Measurements from ENCODE around the gene MATR3. TPM values are rescaled to one million over a fixed set of nuclear protein-coding genes. Genes with fewer than 3 reads are reported as not detected.
"Not testable (repeated sequence)": the region's sequence is repeated elsewhere in the genome, so short reads cannot be mapped to it uniquely, and the experiment has no call there.

Gene MATR3
- polyA plus RNA-seq, 6 donors from 2014 or later, result 370 to 439 (median 392) TPM

DNA sequence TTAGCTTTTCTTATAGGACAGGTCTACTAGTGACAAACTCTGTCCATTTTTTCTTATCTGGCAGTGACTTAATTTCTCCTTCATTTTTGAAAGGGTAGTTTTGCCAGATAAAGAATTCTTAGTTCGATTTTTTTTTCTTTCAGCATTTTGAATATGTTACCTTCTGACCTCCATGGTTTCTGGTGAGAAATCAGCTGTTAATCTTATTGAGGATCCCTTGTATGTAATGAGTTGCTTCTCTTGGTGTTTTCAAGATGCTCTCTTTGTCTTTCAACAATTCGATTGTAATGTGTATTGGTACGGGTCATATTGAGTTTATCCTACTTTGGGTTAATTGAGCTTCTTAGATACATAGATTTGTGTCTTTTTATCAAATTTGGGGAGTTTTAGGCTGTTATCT lies 60.6 kb downstream of the MATR3 start:
- Mint-ChIP-seq H3K27ac (peak overlapping the region in 1 of 6 donors; percentile 75), H3K27me3 (no peaks in the 10 kb centered on the region), H3K36me3 (peaks cover 6 to 9% of the 10 kb centered on the region in 2 donors), H3K4me1 (peaks cover 20 to 47% (median 38%) of the 10 kb centered on the region in 3 donors), H3K9me3 (peaks cover 0 to 7% (median 0%) of the 10 kb centered on the region in 7 donors), H3K4me3 (no peak overlapping the region)
- ATAC-seq (ENCODE audit: low read depth in 2 of 2) (no peak), DNase-seq (no peak)

DNA sequence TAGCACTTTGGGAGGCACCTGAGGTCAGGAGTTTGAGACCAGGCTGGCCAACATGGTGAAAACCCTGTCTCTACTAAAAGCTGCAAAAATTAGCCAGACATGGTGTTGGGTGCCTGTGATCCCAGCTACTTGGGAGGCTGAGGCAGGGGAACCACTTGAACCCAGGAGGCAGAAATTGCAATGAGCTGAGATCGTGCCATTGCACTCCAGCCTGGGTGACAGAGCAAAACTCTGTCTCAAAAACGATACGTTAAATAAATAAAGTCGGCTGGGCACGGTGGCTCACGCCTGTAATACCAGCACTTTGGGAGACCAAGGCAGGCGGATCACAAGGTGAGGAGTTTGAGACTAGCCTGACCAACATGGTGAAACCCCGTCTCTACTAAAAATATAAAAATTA lies 62.4 kb downstream of the MATR3 start:
- H3K36me3 Mint-ChIP-seq; H3K27ac Mint-ChIP-seq; H3K9me3 Mint-ChIP-seq; DNase-seq; H3K27me3 Mint-ChIP-seq; H3K4me3 Mint-ChIP-seq; ATAC-seq (ENCODE audit: low read depth in 2 of 2): not testable (repeated sequence)
- H3K4me1 Mint-ChIP-seq, result peaks cover 24 to 41% (median 39%) of the 10 kb centered on the region in 3 donors

DNA sequence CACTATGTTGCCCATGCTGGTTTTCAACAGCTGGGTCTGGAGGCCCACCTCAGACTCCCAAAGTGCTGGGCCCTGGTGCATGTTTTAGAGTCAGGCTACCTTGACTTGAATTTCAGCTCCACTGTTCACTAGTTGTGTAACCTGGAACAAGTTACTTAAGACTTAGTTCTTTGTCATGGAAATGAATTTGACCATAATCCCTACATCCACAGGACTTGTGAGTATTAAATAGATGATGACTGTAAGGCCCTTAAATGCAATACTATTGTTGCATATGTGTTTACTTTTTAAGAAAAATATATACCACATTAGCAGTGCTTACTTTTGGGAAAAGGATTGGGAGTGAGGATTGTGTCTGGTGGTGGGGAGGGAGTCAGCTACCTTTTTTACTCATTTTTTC lies 64.5 kb downstream of the MATR3 start:
- H3K9me3 Mint-ChIP-seq, result peaks cover 0 to 7% (median 0%) of the 10 kb centered on the region in 7 donors
- DNase-seq (no peak), ATAC-seq (ENCODE audit: low read depth in 2 of 2) (no peak)
- H3K4me3 Mint-ChIP-seq, result no peak overlapping the region
- H3K27ac Mint-ChIP-seq, result peak overlapping the region in 1 of 6 donors; percentile 18
- H3K36me3 Mint-ChIP-seq, result peaks cover 6 to 9% of the 10 kb centered on the region in 2 donors
- peaks cover 20 to 38% (median 35%) of the 10 kb centered on the region in 3 donors for H3K4me1 Mint-ChIP-seq
- no peaks in the 10 kb centered on the region for H3K27me3 Mint-ChIP-seq

DNA sequence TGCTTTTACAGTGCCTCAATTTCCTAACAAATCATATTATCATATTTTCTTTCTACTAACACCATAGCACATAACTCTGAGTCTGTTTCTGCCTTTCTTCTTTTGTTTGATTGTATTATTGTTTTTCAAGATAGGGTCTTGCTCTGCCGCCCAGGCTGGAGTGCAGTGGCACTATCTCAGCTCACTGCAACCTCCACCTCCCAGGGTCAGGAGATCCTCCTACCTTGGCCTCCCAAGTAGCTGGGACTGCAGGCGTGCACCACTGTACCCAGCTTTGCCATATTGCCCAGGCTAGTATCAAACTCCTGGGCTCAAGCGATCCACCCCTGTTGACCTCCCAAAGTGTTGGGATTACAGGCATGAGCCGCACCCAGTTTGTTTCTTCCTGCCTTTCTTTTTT lies 66.8 kb downstream of the MATR3 start:
- H3K4me1 Mint-ChIP-seq, result peaks cover 13 to 27% (median 27%) of the 10 kb centered on the region in 3 donors
- H3K27ac Mint-ChIP-seq, result peak overlapping the region in 2 of 6 donors; percentile 21 to 80
- peaks cover 10% of the 10 kb centered on the region in 2 donors for H3K36me3 Mint-ChIP-seq
- H3K9me3 Mint-ChIP-seq, result no peaks in the 10 kb centered on the region
- H3K4me3 Mint-ChIP-seq, result peak overlapping the region in 1 of 8 donors; percentile 40
- H3K27me3 Mint-ChIP-seq, result no peaks in the 10 kb centered on the region
- ATAC-seq (ENCODE audit: low read depth in 2 of 2) (no peak), DNase-seq (no peak)

DNA sequence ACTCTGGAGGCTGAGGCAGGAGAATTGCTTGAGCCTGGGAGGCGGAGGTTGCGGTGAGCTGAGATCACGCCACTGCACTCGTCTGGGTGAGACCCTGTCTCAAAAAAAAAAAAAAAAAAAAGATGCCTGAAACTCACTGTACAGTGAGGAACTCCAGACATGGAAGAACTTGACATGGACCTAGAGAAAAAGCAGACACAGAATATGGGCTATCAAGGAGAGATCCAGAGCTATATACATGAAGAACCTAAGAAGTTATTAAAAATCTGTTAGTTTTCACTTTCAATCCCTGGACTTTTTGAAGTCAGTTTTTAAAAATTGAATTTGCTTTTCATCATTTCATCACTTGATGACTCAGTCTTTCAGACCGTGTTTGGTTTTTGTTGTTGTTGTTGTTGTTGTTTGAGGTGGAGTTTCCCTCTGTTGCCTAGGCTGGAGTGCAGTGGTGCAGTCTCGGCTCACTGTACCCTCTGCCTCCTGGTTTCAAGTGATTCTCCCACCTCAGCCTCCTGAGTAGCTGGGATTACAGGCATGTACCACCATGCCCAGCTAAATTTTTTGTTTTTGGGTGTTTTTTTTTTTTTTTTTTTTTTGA lies 68.4 kb downstream of the MATR3 start:
- no peaks in the 10 kb centered on the region for H3K27me3 Mint-ChIP-seq
- H3K4me1 Mint-ChIP-seq, result peaks cover 13 to 20% (median 16%) of the 10 kb centered on the region in 3 donors
- peaks cover 10% of the 10 kb centered on the region in 2 donors for H3K36me3 Mint-ChIP-seq
- DNase-seq (no peak), ATAC-seq (ENCODE audit: low read depth in 2 of 2) (no peak)
- no peak overlapping the region for H3K4me3 Mint-ChIP-seq
- H3K9me3 Mint-ChIP-seq, result no peaks in the 10 kb centered on the region
- no peak overlapping the region for H3K27ac Mint-ChIP-seq

DNA sequence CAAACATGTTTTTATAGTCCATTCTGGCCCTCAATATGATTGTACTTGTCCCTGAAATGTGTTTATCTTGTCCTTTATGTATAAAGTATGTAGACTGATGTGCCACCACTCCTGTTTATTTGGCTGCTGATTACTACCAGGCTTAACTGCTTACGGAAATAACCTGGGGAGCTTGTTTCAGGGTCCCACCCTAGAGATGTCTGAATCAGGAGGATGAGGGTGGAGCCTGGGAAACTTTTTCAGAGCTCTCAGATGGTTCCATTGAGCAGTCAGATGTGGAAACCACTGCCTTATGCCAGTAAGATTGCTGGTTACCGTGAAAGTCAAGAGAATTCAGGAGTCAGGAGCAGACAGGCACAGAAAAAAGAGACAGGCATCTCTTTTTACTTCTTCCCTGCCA lies 70.4 kb downstream of the MATR3 start:
- Mint-ChIP-seq H3K27me3 (no peaks in the 10 kb centered on the region), H3K9me3 (no peaks in the 10 kb centered on the region), H3K4me1 (peaks cover 0 to 10% (median 4%) of the 10 kb centered on the region in 3 donors), H3K27ac (peak overlapping the region in 1 of 6 donors; percentile 16), H3K4me3 (no peak overlapping the region), H3K36me3 (peaks cover 10 to 16% of the 10 kb centered on the region in 2 donors)
- DNase-seq (no peak), ATAC-seq (ENCODE audit: low read depth in 2 of 2) (no peak)

DNA sequence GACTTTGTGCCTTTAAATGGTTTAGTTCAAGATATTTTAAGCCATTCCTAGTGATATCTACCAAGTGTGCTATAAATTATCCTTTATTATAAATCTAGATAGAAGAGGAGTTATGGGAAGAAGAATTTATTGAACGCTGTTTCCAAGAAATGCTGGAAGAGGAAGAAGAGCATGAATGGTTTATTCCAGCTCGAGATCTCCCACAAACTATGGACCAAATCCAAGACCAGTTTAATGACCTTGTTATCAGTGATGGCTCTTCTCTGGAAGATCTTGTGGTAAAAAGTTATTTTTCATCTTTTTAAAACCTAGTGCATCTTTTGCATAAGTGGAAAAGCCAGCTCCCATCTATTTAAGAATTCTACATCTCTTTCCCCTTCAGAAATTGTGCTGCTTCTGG lies 70.9 kb downstream of the MATR3 start:
- no peak overlapping the region for H3K4me3 Mint-ChIP-seq
- peak overlapping the region in 1 of 6 donors; percentile 16 for H3K27ac Mint-ChIP-seq
- H3K27me3 Mint-ChIP-seq, result no peaks in the 10 kb centered on the region
- H3K9me3 Mint-ChIP-seq, result no peaks in the 10 kb centered on the region
- H3K36me3 Mint-ChIP-seq, result peaks cover 10 to 18% of the 10 kb centered on the region in 2 donors
- DNase-seq (no peak), ATAC-seq (ENCODE audit: low read depth in 2 of 2) (no peak)
- peaks cover 0 to 10% (median 4%) of the 10 kb centered on the region in 3 donors for H3K4me1 Mint-ChIP-seq

DNA sequence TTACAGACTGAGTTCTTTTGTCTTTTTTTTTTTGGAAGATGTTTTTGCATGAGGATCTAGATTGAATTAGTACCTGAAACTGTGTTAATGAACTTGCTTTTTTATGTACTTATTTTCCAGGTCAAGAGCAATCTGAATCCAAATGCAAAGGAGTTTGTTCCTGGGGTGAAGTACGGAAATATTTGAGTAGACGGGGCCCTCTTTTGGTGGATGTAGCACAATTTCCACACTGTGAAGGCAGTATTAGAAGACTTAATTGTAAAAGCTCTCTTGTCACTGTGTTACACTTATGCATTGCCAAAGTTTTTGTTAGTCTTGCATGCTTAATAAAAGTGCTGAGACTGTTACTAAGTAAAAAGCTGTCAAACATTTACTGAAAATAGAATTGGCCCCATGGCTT lies 75.1 kb downstream of the MATR3 start:
- H3K4me3 Mint-ChIP-seq, result no peak overlapping the region
- no peaks in the 10 kb centered on the region for H3K9me3 Mint-ChIP-seq
- no peak for ATAC-seq (ENCODE audit: low read depth in 2 of 2)
- H3K4me1 Mint-ChIP-seq, result no peaks in the 10 kb centered on the region
- no peak for DNase-seq
- H3K27me3 Mint-ChIP-seq, result no peaks in the 10 kb centered on the region
- H3K27ac Mint-ChIP-seq, result peak overlapping the region in 3 of 6 donors; percentile 39 to 92 (median 66)
- peaks cover 10 to 21% of the 10 kb centered on the region in 2 donors for H3K36me3 Mint-ChIP-seq

DNA sequence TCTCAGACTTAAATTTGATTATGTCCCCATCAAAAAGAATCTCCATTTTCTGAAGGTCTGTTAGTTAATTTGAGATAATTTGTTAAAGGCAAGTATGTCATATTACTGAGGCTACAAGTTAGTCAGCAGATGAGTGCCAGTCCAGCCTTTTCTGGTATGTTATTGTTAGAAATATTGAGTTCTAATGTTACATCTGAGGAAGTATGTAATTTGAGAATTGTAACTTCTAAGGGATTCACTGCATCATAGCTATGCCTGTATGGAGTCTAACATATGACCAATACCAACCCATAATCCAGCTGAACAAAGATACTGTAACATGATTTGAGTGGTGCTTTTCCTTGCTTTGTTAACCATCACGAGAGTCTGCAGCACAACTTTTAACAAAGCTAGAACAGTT lies 75.6 kb downstream of the MATR3 start:
- no peak for ATAC-seq (ENCODE audit: low read depth in 2 of 2)
- DNase-seq, result no peak
- Mint-ChIP-seq H3K27me3 (no peaks in the 10 kb centered on the region), H3K9me3 (no peaks in the 10 kb centered on the region), H3K36me3 (peaks cover 4 to 17% of the 10 kb centered on the region in 2 donors), H3K4me1 (no peaks in the 10 kb centered on the region), H3K4me3 (no peak overlapping the region), H3K27ac (peak overlapping the region in 1 of 6 donors; percentile 28)

DNA sequence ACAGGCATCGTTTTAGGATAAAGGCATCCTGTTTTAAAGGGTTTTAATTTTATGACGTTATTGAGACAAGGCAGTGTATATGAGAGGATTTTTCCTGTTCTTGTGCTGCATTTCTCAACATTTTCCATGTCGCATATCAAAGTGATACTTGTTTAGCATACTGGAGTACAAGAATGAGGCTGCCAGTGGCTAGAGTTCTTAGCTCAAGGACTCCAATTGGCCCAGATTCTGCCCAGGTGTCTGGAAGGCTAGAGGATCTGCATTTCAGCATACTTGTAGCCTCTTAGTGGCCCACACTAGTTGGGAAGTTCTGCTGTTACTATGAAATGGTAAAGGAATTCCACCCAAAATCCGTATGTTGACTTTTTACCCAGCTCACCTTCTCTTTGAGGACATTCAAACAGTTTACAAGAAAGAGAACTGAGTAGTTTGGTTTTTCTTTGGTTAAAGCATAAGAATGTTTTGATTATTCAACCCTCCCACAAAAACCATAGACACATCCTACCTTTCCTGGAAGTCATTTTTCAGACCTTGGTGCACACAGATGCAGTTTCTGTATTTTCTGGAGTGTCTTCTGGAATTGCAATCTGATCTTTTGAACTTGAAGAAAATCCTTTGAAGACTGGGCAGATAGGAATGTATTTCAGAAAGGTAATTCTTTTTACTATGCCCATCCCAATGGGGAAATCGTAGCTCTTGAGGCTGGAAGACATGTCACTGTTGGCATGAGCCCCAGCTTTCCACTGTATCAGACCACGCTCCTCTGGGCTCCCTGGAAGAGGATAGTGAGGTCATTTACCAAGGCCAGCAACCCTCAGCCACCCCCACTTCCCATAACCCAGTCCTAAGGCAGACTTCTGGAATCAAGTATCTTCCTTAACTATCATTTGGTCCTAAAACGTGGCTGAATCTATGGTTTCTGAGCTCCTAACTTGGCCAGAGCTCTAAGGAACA lies 78.2 kb downstream of the MATR3 start:
- ATAC-seq (ENCODE audit: low read depth in 2 of 2), result no peak
- Mint-ChIP-seq H3K27ac (peak overlapping the region in 2 of 6 donors; percentile 66 to 84), H3K36me3 (peaks cover 0 to 11% of the 10 kb centered on the region in 2 donors), H3K9me3 (no peaks in the 10 kb centered on the region), H3K27me3 (no peaks in the 10 kb centered on the region), H3K4me1 (peaks cover 0 to 5% (median 0%) of the 10 kb centered on the region in 3 donors), H3K4me3 (no peak overlapping the region)
- DNase-seq, result no peak

DNA sequence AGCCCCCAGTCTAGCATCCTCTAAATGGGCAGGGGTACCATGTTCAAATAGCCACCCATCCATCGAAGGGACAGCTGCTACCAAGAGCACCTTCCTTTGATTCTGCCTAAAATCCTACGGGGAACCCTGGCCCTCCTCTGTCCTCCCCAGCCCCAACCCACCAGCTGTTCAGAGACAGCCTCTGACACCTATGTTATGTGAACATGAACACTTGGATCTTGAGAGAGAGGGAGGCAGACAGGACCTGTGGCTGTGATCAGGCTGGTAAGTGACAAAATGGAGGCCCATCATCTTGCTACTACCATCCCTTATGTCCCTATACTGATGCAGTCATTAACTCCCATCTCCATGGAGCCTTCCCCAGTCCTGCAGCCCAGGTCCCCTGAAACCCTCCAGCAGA lies 81.4 kb downstream of the MATR3 start:
- DNase-seq, result no peak
- no peaks in the 10 kb centered on the region for H3K27me3 Mint-ChIP-seq
- peaks cover 3 to 5% (median 3%) of the 10 kb centered on the region in 3 donors for H3K4me1 Mint-ChIP-seq
- H3K4me3 Mint-ChIP-seq, result no peak overlapping the region
- no peaks in the 10 kb centered on the region for H3K9me3 Mint-ChIP-seq
- H3K36me3 Mint-ChIP-seq, result peaks cover 0 to 7% of the 10 kb centered on the region in 2 donors
- peak overlapping the region in 3 of 6 donors; percentile 22 to 70 (median 37) for H3K27ac Mint-ChIP-seq
- no peak for ATAC-seq (ENCODE audit: low read depth in 2 of 2)

DNA sequence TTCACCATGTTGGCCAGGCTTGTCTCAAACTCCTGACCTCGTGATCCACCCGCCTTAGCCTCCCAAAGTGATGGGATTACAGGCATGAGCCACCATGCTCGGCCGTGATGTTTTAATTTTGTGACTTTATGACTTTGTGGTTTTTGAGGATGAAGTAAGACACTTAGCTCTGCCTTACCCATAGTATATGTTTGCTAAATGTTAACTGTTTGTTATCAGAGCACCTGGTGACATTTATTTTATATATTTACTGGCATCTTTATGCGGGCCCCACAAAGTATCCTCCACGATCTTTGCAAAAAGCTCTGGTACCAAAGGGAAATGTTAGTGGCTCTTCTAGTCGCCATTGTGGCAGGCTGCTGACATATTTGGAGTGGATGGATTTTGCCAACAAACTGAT lies 82.8 kb downstream of the MATR3 start:
- no peak for DNase-seq

DNA sequence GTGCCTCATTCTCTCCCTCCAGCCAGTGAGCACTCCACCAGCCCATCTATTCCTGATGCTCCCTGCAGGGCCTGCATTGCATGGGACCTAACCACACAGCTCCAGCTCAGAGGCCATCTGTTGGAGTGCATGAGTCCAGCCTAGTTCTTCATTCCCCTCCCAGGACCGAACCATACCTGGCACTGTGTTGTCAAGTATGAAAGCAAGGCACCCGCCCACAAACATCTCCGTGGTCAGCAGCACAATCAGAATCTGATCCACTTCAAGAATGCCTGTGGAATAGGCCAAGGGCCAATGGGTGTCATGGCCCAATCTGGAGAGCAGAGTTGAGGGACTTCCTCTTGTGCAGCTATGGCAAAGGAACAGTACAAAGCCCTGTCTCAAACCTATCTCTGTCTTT lies 83.7 kb downstream of the MATR3 start:
- Mint-ChIP-seq H3K9me3 (no peaks in the 10 kb centered on the region), H3K27ac (peak overlapping the region in 2 of 6 donors; percentile 65 to 79), H3K4me1 (peaks cover 13 to 16% (median 13%) of the 10 kb centered on the region in 3 donors), H3K4me3 (no peak overlapping the region), H3K27me3 (no peaks in the 10 kb centered on the region), H3K36me3 (peaks cover 0 to 6% of the 10 kb centered on the region in 2 donors)
- ATAC-seq (ENCODE audit: low read depth in 2 of 2) (no peak), DNase-seq (no peak)

More for the DNA sequence above, 82.8 kb downstream of the MATR3 start:
- H3K36me3 Mint-ChIP-seq, result peaks cover 0 to 7% of the 10 kb centered on the region in 2 donors
- no peaks in the 10 kb centered on the region for H3K27me3 Mint-ChIP-seq
- H3K27ac Mint-ChIP-seq, result peak overlapping the region in 2 of 6 donors; percentile 30 to 52
- H3K9me3 Mint-ChIP-seq, result no peaks in the 10 kb centered on the region
- peaks cover 8 to 11% (median 8%) of the 10 kb centered on the region in 3 donors for H3K4me1 Mint-ChIP-seq
- no peak overlapping the region for H3K4me3 Mint-ChIP-seq
- no peak for ATAC-seq (ENCODE audit: low read depth in 2 of 2)
